GM08714 (cell line): ENCODE results near the gene MMEL1.

Experiments
- H3K4me3 ChIP-seq: fragments of 200-500 bp; sonication (Bioruptor generic); 2 replicates; pipeline ENCODE4 v1.5.1; 2014; ENCODE audit warnings: mild to moderate bottlenecking, low read length, inconsistent platforms
- ZNF274 ChIP-seq: IDR thresholded peaks from 2 replicates; pipeline ENCODE4 v1.6.1; 2012; ENCODE audit warnings: mild to moderate bottlenecking, low read depth, low read length

Gene MMEL1

GRCh38 chr1:2543543-2544092 lies 89.2 kb downstream of the MMEL1 start:
- TF ChIP-seq ZNF274: no peak
- H3K4me3 ChIP-seq: no peak overlapping the region

- no peak for TF ChIP-seq ZNF274
- H3K4me3 ChIP-seq: no peak overlapping the region
Observed at GRCh38 chr1:2542246-2542915, 90.4 kb downstream of the MMEL1 start.

DNA sequence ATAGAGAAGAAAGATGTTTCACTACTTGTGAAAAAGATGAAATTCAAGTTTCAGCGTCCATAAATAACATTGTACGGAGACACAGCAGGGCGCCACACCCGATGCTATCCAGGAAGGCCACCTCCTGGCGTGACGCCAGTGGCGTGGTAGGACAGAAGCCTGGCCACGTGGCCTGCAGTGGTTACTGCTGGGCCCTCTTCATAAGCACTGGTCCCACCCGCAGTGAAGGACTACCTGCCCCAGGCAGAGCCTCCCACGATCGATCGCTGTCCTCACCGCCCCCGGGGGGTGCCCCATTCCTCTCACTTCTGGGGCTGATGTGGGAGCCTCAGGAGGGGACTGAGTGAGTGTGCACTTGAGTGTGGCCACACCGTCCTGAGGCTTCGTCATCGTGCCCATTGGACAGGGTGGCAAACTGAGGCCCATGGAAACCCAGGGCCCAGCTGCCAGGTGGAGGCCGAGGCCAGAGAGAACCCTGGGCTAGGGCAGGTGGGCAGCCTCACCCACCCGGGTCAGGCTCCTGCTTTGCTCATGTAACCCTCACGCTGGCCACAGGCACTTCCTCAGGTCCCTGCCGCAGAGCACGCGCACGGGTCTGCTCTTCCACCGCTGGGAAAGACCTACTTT lies 91.1 kb downstream of the MMEL1 start:
- no peak for TF ChIP-seq ZNF274
- H3K4me3 ChIP-seq: no peak overlapping the region

- no peak for TF ChIP-seq ZNF274
- H3K4me3 ChIP-seq: no peak overlapping the region
Observed at GRCh38 chr1:2540816-2541492, 91.9 kb downstream of the MMEL1 start.
